Measurements from ENCODE around the gene U2AF2.
"Not testable (repeated sequence)": the region's sequence is repeated elsewhere in the genome, so short reads cannot be mapped to it uniquely, and the experiment has no call there.

The U2AF2 gene

DNA sequence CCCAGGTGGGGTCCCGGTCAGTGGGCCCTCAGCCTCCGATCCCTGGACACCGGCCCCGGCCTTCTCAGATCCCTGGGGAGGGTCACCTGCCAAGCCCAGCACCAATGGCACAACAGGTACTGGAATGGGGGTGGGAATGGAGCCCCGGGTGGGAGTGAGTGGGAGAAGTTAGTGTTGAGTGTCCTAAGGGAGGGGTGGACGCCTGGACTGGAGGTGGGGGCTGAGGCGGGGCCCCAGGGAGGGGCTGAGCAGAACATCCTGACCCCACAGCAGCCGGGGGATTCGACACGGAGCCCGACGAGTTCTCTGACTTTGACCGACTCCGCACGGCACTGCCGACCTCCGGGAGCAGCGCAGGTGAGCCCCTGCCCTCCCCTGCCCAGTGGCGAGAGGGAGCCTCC, 37.8 kb downstream of the U2AF2 start:
- no peak for DNase-seq

DNA sequence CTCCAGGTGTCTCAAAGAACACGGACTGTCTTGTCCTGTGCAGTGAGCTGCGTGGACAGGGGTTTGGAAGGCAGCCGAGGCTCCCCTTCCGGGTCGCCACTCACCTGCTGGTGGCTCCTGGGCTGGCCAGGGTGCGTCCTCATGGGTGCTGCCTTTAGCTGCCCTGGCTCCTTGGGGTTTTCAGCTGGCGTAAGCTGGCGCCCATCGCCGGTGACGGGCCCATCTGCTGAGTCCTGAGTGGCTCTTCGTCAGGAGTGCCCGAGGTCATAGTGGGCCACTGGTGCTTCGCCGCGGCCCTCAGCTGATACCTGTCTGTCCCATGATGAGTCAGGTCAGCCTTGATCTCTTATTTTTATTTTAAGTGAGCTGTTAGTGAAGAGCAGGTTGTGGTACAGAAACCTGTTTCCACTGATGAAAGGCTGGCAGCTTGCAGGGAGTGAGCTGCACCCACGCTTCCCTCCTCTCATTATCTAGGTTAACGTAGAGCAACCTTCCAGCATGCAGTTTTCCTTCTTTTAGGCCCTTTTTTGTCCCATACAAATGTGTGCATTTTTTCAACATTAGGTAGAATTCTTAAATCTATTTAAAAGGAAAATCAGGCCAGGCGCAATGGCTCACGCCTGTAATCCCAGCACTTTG, 38.6 kb downstream of the U2AF2 start:
- DNase-seq = no peak

DNA sequence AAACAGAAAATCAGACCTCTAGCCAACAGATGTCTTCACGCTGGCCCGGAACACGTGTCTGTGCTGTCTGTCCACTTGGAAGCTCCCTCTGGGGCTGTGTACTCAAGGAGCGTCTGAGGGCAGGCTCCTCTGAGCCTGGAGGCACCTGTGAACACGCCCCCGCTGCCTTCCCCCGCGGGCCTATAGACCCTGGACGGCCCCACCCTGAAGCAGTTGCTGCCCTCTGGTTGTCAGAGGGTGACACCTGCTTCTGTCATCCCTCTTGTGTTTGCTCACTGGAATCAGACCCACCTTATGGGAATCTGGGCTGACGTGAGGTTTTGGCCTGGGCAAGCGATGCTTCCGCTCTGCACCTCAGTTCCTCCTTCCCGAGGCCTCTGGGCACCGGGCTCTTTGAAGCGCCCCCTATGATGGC, 39.4 kb downstream of the U2AF2 start:
- no peak for DNase-seq

DNA sequence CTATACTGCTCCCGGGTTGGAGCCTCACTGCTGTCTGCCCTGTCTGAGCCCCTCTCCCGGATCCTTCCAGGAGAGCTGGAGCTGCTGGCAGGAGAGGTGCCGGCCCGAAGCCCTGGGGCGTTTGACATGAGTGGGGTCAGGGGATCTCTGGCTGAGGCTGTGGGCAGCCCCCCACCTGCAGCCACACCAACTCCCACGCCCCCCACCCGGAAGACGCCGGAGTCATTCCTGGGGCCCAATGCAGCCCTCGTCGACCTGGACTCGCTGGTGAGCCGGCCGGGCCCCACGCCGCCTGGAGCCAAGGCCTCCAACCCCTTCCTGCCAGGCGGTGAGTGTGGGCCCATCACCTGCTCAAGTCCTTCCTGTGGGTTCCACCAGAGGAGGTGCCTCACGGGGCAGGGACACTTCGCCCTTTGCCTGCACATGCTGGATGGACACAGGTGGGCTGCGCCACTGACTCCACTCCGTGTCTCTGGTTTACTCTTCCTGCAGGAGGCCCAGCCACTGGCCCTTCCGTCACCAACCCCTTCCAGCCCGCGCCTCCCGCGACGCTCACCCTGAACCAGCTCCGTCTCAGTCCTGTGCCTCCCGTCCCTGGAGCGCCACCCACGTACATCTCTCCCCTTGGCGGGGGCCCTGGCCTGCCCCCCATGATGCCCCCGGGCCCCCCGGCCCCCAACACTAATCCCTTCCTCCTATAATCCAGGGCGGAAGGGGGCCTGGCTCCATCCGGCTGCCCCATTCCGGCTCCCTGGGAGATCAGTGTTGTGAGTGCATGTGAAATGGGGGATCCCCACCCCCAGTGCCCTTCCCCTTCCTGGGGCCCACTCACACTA, 40.0 kb downstream of the U2AF2 start:
- no peak for DNase-seq

DNA sequence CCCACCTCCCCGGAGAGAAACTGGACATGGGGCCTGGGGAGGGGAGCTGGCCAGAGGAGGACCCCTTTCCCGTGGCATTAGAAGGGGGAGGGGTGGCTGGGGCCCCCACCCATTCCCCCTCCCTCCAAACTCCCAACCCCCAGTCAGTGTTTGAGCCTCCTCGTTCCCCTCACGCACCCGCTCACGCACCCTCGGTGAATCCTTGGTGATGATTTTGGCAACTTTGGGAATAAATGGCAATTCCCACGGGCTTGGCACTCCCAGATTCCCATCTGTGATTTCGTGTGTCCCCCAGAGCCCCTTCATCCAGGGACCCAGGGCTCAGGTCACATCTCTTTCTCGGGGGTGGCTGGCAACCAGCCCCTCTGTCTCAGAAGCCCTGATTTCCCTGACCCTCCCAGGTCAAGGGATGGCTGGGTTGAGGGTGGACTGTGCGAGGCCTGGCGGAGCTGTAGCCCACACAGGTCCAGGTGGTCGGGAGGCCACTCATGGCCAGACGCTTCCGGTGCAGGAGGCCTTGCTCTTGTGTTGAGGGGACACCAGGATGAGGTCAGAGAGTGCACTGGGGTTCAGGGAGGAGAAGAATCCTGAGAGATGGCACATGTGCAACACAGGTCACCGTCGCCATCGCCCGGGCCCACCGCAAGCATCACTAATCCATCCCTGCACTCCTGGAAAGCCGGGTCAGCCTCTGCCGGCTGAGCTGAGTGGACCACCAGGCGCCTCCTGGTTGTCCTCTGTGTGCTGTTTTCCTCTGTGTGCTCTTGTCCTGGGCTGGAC, 40.9 kb downstream of the U2AF2 start:
- DNase-seq = no peak

DNA sequence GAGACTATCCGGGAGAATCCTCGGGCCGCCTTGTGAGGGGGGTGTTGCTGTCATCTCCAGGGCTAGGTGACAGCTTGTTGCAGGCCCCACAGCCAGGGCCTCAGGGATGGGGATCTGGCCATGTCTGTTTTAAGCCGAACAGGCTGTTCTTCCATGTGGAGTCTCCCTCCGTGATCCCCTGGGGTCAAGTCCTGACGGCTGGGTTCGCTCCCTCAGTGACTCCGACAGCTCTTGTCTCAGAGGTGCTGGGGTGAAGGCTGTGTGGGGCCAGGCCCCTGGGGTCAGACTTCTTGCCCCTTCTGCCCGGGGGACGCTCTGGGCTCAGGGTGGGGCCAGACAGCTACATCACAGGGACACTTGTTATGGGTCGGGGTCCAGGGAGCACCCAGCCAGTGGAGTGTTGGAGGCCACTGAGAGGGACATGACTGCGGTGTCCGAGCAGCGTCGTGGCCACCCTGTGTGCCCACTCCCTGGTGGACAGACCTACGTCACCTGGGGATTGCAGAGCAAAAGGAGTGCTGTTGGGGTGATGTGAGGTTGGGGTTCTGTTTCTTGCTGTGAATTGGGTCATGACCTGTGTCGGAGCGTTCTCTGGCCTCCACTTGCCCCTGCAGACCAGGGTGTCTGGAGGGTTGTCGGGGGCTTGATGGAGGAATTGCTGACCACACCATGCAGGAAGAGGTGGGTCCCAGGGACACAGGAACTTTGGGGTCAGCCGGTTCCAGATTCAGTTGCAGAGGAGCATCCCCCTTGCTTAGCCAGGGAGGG, 41.6 kb downstream of the U2AF2 start:
- DNase-seq = no peak

DNA sequence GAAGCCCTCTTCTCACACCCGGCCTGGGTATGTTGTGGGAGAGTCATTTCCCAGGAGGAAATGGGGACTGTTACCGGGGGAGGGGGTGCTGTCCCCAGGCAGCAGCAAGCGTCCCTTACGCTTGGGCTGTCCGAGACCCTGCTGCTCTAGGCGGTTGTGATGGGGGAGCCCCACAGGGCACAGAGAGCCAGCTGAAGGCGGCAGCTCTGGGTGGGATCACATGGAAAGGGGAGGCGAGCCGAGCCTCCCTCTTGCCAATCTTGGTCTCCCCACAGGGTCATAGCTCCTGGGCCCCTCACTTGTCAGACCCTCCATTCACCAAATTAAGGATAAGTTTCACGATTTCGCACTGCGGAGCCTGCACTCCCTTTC, 42.2 kb downstream of the U2AF2 start:
- DNase-seq = no peak

DNA sequence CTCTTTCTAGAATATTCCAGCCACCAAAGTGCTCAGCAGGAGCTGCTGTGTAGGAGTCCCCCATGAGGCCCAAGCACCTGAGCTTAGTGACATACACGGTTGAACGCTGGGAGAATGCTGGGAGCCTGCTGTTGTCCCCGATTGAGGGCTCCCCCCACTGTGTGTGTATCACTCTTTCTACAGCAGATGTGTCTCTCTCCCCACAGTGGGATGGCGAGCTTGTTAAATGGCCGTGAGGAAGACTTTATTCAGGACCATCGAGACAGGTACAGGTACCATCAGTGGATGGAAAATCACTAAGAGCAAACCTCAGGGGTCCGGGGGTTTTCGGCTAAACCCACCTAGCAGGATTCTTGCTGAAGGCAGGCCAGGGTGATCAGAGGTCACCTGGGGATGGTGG, 42.9 kb downstream of the U2AF2 start:
- DNase-seq = no peak

DNA sequence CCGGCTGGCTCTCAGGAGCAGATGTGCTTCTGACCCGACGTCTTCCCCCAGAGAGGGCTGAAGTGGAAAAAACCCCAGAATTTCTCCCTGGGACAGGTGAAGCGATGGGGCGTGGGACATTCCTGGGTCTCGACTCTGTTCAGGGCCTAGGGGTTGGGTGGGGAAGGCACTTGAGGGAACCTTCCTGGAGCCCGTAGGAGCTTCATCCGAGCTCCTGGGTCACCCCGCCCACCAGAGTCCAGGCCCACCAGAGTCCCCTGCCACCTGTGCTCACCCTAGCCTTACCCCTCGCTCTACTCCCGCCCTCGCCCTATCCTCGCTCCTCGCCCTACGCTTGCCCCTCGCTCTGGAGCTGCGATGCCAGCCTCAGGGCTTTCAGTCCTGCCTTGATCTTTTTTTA, 43.4 kb downstream of the U2AF2 start:
- DNase-seq = no peak

DNA sequence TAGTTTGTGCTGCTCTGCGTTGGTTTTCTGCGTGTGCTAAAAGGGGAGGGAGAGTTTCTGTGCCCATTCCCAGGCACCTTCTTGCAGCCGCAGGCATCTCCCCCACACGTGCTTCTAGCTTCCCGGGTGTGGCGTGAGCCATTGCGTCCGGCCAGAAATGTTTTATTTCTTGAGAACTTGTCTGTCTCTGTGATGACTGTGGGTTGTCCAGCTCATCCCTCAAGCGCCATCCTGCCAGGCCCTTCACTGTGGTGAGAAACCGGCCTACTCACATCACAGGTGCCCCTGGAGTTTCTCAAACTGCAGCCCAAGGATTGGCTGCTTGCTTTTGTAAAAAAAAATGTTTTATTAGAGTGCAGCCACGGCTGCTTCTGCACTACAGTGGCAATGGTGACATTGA, 44.4 kb downstream of the U2AF2 start:
- DNase-seq = no peak

DNA sequence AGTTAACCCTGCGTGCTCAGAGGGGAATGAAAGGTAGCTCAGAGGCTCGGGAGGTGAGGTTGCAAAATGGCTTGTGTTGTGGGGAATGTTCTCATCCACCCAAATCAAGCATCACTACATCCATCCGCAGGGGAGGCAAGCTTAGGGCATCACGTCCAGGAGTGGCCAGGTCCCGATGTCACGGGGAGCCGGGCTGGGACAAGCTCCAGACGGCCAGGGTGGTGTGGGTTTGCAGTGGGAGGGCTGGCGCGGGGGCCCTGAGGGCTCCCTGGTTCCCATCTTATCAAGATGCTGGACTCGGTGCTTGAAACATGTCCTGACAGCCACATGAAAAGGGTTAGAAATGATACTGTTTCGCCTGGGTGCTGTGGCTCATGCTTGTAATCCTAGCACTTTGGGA, 46.0 kb downstream of the U2AF2 start:
- no peak for DNase-seq

DNA sequence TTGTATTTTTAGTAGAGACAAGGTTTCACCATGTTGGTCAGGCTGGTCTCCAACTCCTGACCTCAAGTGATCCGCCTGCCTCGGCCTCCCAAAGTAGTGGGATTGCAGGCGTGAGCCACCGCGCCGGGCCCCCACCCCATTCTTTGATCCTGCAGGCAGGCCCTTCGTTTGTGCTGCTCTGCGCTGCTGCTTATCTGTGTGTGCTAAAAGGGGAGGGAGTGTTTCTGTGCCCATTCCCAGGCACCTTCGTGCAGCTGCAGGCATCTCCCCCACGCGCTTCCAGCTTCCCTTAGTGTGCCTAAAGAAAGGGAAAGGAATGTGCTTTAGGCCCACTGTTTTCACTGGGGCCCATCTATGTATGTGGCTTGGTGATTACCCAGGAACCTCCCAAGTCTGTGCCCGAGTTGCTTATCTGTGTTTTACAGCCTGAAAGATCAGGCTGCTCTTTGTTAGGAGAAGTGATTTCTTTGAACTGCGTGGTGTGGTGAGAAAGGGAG, 47.3 kb downstream of the U2AF2 start:
- no peak for DNase-seq

DNA sequence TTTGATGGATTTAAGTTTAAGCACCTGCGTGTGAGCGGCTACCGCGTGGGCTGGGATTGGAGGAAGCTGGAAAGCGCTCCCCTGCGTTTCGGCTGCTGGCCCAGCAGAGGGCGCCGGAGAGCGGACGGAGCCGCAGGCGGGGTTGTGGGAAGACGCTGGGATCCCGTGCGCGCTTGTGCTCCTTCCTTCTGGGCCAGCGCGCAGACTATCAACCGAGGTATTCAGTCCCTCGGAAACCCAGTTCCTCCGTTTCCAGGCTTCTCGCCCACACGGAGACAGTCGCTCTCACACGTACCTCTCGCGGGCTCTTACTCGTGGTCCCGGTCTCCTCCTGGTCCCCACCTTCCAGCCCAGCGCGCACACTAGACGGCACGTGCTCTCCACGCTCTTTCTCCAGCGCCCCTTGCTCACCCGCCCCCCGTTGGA, 49.0 kb downstream of the U2AF2 start:
- DNase-seq = no peak

DNA sequence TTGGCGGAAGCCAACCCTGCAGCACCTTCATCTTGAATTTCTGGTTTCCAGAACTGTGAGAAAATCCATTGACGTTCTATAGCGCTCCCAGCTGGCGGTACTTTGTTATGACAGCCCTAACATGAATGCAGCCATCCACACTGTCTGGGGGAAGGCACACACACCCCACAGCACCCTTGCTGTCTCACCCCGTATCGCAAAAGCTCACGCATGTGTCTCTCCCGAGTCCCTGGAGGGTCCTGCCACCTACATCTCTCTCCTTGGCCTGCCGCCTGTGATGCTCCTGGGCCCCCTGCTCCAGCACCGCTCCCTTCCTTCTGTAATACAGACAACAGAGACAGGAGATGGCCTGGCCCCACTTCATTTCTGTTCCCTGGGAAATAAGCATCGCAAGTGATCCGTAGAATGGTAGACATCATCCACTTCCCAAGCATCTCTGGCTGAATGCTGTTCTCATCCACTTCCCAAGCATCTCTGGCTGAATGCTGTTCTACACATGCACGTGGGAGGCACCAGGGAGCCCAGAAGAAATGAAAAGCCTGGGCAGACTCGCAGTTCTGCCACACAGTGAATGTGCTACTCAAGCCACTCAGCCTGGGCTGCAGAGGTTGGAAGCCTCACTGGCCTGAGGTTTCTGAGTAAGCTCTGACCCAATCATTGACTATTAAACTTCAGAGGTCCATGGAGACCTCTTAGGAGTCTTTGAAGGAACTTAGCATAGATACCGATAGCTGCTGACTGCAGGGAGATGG, 49.8 kb downstream of the U2AF2 start:
- no peak for DNase-seq

DNA sequence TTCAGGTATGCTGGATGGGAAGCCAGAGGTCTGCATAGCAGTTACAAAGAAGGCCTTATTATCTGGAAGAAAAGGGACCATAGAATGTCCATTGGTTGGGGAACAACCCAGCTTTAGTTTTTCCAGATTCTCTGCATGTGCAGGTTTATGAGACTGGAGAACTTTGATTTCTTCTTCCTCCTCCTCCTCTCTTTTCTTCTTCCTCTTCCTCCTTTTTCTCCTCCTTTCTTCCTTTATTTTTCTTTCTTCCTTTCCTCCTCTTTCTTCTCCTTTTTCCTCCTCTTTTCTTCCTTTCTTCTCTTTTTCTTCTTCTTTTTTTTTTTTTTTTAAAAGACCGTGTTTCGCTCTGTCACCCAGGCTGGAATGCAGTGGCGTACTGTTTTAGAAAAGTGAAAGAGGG, 51.1 kb downstream of the U2AF2 start:
- no peak for DNase-seq

DNA sequence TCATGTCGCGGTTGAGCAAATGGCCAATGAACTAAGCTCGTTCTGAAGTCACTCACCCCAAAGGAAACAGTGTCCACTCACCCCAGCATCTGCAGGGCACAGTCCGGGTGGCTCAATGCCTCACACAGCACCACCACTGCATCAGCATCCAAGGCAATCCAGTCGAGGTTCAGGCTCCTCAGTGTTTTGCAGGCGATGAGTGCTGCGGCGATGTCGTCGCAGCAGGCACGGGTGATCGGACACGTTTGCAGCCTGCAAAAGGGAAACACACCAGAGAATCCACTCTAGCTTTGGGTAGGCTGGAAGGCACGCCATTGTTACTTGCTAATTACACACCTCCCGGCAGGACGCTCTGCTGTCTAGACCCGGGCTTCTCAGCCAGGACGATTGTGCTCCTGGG, 56.9 kb downstream of the U2AF2 start:
- DNase-seq = no peak

DNA sequence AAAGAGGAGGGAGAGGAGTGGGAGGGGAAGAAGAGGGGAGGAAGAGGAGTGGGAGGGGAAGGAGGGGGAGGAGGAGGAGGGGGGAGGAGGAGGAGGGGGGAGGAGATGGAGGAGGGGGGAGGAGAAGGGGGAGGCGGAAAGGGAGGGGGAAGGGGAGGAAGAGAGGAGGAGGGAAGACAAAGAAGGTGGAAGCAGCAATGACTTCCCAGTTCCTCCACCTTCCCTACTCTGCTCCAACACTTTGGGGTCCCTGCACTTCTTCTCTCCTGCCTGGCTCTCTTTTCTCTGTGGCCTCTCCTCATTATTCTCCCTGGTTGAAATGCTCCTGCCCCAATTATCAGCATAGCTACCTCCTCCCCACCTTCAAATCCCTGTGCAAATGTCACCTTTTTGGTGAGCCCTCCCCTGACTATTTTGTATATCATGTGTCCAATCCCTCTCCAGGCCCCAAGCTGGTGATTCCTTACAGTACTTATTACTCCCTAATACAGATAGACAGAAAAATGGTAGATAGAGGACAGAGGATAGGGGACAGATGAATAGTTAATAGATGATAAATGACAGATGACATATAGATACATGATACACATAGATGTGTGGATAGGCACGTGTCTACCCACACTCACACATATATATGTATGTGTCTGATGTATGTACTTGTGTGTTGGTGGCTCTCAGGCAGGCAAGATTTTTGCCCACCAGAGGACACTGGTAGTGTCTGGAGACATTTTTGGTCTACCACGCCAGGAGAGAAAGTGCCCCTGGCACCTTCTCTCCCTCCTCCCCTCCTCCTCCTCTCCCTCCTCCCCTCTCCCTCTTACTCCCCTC, 58.2 kb downstream of the U2AF2 start:
- no peak for DNase-seq

DNA sequence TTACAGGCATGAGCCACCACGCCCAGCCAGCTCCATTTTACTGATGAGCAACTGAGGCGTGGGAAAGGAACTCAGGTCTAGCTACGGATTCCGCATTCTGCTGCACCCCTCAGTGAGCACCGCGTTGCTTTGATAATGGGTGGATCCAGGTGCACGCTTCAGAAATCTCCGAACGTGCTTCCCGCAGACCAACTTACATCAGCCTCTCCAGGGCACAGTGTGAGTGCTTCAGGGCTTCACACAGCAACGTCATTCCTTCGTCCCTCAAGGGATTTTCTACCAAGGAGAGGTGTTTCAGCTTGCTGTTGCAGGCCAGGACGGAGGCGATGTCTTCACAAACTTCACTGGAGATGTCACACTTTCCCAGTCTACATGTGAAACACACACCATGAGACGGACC, 61.7 kb downstream of the U2AF2 start:
- no peak for DNase-seq

DNA sequence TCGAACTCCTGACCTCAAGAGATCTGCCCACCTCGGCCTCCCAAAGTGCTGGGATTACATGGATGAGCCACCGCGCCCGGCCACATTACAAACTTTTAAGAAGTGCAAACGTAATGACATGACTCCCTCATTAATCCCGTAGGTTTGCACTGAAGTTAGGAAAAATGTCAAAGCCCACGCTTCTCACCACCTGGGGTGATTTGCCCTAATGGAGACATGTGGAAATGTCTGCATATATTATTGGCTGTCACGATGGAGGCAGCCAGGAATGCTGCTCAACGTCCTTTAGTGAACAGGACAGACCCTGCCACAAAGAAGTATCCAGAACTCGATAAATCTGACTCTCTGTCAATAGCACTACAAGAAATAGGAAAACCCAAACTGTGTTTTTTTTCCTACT, 62.4 kb downstream of the U2AF2 start:
- no peak for DNase-seq

DNA sequence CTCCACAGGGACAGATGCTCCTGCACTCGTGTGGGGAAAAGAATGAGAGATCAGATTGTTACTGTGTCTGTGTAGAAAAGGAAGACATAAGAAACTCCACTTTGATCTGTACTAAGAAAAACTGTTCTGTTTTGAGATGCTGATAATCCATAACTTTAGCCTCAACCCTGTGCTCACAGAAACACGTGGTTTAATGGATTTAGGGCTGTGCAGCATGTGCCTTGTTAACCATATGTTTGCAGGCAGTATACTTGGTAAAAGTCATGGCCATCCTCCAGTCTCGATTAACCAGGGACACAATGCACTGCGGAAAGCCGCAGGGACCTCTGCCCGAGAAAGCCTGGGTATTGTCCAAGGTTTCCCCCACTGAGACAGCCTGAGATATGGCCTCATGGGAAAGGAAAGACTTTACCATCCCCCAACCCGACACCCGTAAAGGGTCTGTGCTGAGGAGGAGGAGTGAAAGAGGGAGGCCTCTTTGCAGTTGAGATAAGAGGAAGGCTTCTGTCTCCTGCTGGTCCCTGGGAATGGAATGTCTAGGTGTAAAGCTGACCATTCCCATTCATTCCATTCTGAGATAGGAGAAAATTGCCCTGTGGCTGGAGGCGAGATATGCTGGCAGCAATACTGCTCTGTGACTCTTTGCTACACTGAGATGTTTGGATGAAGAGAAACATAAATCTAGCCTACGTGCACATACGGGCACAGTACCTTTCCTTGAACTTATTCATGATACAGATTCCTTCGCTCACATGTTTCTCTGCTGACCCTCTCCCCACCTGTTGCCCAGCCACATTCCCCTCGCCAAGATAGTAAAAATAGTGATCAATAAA, 63.3 kb downstream of the U2AF2 start:
- not testable (repeated sequence) for DNase-seq

Data from NCI-H1436 (cell line).